CMK (cell line): ENCODE results near the gene NFIX.
A peak's percentile ranks its signal among the peaks of the same experiment; 100 is the strongest.
"Not testable (repeated sequence)": the region's sequence is repeated elsewhere in the genome, so short reads cannot be mapped to it uniquely, and the experiment has no call there.

ENCODE experiments used
- DNase-seq: peaks from one replicate; pipeline ENCODE4 v3.0.0-alpha.2; 2010; ENCODE audit warnings: low read depth

NFIX gene

DNA sequence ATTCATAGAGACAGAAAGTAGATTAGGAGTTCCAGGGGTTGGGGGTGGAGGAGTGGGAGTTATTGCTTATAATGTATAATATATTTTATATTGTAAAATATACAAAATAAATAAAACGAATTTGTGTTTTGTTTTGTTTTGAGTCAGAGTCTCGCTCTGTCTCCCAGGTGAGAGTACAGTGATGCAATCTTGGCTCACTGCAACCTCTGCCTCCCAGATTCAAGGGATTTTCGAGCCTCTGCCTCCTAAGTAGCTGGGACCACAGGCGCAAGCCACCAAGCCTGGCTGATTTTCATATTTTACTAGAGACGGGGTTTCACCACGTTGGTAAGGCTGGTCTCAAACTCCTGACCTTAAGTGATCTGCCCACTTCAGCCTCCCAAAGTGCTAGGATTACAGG is 35.8 kb upstream of the NFIX start:
- no peak for DNase-seq

DNA sequence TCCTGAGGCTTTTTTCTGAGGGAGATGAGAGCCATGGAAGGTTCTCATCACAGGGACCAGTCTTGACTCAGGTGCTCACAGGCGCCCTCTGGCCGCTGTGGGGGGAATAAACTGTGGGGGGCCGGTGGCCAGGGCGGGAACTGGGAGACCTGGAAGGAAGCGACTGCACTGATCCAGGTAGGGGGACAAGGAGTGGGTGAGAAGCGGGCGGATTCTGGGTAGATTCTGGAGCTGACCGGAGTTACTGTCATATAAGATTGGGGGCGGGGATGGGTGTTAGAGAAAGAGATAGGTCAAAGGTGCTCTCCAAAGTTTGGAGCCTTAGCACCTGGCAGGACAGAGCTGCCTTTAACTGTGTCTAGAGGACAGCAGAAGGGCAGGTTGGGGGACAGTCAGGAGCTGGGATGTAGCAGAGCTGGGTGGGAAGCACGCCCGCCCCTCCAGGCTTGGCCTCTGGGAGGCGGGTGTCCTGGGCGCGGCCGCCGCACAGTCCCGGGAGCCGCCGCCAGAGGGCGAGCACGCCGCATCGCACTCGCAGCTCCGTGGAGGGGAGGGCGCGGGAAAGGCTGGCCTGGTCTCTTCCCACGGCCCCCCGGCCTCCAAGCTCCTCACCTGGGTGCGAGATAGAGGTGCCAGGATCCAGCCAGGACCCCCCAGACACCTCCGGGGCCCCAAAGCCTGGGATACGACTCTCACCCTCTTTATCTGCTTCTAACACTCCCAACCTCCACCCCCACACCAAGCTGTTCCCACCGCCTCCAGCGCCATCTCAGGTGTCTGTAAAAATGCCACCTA is 30.1 kb upstream of the NFIX start:
- peak; percentile 58 for DNase-seq

DNA sequence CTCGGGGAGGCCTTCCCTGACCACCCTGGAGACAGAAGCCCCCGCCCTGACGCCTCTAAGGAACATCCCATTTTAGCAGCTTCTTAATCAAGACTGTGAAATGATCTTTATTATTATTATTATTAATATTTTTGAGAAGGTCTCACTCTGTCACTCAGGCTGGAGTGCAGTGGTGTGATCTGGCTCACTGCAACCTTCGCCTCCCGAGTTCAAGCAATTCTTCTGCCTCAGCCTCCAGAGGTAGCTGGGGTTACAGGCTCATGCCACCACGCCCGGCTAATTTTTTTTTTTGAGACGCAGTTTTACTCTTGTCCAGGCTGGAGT is 29.5 kb upstream of the NFIX start:
- DNase-seq: no peak

DNA sequence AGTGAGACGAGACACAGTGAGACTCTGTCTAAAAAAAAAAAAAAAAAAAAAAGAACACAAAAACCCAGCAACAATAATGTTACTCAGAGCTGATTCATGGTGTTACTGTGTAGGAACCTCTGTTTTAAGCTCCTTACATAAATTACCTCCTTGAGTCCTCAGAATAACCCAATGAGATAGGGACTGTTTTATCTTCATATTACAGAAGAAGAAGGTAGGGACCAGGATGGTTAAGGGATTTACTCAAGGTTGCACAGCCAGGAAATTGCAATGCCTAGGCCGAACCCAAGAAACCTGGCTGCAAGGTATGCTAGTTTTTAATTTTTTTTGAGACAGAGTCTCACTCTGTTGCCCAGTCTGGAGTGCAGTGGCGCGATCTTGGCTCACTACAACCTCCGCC is 27.4 kb upstream of the NFIX start:
- DNase-seq: no peak

DNA sequence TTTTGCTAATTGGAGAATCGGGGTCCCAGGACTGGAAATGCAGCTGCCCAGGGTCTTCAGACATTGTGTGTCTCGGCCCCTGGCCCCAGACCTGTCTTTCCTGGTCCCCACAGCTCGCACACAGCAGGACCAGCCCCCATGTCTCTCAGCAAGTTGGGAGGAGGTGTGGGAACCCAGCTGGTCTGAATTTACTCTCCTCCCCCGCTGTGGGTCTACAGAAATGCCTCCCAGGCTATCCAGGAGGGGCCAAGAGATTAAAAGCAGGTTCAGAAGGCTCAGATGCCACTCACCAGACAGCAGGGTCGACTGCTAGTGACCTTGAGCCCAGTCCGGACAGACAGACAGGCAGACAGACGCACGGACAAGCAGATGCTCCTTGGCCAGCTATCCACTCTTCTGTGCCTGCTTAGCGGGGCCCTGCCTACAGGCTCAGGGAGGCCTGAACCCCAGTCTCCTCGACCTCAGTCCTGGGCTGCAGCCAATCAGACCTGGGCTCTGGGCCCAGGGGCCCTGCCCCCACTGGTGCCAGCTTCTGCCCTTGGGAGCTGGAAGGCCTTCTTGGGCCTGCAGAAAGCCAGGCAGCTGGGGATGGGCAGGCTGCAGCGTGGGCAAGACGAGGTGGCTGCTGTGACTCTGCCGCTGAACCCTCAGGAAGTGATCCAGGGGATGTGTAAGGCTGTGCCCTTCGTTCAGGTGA is 25.8 kb upstream of the NFIX start, which contains the start of gene DAND5:
Gene DAND5 (plus strand): TSS at position 285 of the 697 bp plus-strand sequence. CDS start 85 bp downstream, at position 370.
- DNase-seq: no peak

DNA sequence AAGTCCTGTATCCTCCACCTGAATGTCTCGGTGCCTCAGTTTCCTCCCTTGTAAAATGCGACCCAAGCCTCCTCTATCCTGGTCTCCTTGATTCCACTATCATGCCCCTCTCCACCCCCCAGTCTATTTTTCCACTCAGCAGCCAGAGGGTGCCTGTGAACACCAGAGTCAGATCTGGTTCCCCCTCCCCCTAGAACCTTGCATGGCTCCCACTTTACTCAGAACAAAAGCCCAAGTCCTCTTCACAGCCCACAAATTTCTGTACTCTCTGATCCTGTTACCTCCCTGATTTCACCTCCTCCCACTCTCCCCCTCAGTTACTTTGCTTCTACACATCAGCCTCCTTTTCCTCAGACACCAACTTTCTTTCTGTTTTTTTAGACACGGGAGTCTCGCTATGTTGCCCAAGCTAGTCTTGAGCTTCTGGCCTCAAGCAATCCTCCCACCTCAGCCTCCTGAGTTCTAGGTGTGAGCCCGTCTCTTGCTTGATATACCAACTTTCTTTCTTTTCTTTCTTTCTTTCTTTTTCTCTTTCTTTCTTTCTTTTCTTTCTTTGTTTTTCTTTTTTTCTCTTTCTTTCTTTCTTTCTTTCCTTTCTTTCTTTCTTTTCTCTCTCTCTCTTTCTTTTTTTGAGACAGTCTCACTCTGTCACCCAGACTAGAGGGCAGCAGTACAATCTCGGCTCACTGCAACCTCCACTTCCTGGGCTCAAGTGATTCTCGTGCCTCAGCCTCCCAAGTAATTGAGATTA is 25.0 kb upstream of the NFIX start:
- DNase-seq: no peak

DNA sequence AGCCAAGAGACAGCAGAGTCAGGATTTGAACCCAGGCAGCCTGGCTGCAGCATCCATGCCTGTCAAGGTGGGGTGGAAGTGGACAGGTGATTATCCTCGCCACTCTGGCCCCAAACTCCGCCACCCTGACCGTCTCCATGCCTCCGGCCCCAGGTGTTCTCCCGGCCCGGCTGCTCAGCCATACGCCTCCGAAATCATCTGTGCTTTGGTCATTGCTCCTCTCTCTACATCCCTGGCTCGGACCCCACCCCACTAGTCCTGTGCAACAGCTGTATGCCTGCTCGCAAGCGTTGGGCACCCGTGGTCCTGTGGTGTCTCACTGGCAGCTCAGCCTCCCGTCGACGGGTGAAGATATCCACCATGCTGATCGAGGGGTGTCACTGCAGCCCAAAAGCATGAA is 22.0 kb upstream of the NFIX start:
- no peak for DNase-seq

DNA sequence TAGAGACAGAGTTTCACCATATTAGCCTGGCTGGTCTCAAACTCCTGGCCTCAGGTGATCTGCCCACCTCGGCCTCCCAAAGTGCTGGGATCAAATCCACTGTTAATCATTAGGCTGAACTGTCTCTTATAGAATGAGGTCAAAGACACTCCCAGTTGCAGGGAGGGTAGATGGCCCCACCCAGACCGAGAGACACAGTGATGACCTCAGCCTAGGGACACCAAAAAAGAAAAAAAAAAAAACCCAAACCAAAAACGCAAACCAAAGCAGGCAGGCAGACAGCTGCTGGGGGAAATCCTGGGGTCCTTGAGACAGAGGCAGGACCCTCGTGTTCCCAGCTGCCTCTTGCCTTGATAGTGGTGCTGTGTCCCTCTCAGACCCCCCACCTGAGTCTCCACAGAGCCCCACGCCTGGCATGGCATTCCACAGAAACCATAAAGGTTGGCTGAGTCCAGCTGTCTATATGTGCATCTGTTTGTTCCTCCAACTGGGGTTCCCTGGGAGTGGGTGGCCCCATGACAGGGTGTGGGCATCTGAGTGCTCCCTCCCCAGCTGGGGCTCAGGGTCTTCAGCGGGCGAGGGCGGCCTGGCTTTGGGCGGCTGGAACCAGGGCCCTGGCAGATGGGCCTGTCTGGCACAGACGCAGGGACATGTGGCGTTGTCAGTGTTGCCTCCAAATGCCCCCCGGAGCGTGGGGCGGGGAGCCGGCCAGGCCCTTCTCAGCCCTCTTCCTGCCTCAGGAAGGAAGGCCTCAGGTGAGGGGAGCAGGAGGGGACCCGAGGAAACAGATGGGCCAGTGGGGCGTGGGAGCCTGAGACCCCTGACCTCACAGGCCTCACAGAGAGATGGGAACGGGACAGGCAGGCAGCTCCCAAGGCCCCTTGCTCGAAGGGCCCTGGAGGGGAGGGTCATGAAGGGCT is 20.7 kb upstream of the NFIX start:
- DNase-seq: no peak

DNA sequence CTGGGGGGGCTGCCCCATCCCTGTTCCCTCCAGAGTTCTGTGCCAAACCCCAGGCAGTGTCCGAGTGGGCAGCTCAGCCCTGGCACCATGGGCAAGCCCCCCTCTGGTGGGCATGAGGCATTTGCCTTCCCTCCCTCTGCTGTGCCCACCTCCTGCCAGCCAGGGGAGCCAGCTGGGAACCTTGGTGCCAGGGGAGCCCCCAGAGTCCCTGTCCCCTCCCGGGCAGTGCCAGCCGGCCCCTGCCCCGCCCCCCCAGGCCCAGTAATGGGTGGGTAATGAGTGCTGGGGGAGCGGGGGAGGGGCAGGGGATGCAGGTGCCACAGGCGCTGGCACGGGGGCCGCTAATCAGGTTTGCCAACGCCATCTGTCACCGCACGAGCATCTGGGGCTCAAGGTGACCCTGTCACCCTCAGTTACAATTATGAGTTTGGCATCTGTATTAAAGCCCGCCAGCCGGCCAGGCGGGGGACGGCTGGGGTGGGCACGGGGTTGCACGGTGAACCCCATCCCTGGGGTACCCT is 20.0 kb upstream of the NFIX start:
- no peak for DNase-seq

DNA sequence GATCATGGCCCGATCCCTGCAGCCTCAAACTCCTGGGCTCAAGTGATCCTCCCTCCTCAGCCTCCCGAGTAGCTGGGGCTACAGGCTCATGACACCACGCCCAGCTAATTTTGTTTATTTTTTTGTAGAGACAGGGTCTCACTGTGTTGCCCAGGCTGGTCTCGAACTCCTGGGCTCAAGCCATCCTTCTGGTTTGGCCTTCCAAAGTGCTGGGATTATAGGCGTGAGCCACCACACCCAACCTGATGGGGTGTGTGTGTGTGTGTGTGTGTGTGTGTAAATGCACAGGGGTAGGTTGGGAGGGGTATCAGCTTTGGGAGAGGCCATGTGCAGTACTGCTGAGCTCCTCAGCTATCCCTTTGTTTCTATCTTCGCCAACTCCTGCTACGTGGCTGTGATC is 19.2 kb upstream of the NFIX start:
- DNase-seq: not testable (repeated sequence)

DNA sequence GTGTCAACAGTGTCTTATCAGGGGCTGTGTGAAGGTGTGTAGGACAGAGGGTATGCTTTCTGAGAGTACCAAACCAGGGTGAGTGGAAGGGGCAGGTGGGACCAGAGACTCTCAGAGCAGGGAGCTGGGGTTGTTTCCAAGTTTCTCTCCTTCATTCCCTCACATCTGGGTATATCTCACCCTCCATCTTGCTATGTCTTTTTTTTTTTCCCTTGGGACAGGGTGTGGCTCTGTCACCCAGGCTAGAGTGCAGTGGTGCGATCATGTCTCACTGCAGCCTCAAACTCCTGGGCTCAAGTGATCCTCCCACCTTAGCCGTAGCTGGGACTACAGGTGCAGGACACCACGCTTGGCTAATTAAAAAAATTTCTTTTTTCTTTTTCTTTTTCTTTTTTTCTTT is 15.3 kb upstream of the NFIX start:
- no peak for DNase-seq

DNA sequence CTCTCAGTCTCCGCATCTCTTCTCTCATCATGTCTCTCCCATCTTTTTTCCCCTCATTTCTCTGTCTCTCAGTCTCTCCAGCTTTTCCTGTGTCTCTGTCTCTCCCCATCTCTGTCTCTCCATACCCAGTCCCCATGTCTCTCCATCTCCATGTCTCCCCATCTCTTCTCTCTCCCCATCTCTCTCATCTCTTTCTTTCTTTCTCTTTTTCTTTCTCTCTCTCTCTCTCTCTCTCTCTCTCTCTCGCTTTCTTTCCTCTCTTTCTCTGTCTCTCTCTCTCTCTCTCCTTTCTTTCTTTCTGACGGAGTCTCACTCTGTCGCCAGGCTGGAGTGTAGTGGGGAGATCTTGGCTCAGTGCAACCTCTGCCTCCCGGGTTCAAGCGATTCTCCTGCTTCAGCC is 12.6 kb upstream of the NFIX start:
- no peak for DNase-seq

DNA sequence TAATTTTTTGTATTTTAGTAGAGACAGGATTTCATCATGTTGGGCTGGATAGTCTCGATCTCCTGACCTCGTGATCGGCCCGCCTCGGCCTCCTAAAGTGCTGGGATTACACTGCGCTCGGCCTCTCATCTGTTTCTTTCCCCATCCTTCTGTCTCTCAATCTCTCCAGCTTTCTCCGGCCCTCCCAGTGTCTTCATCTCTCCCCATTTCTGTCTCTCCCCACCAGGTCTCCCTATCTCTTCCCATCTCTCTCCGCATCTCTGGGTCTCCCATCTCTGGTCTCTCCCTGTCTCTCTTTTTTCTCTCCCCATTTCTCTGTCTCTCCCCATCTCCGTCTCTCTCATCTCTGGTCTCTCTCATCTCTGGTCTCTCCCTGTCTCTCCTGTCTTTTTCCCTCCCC is 12.2 kb upstream of the NFIX start:
- no peak for DNase-seq

DNA sequence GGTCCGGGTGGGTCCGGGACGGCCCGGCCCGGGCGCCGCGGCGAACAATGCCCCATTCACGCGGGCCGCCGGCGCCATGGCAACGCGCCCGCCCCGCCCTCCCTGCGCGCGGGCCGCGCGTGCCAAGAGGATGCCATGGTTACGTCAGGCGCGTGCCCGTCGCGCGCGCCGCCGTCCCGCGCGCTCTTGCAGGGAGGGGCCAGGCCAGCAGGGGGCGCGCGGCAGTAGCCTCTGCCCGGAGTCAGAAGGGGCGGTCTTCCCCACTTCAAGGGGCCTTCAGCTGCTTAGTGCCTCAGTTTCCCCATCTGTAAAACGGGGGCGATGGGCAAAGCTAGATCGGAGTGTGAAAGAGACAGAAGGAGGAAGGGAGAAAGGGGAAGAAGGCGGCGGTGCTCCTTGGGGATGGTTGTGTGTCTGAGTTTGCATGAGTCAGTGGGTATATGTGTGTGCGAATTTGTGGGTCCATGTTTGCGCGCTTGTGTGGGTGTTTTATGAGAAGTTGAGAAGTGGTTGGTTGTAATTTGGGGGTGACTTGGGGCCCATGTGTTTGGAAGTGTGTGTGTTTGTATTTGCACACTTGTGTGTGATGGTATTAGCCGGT is 11.6 kb upstream of the NFIX start:
- DNase-seq: peak; percentile 50

DNA sequence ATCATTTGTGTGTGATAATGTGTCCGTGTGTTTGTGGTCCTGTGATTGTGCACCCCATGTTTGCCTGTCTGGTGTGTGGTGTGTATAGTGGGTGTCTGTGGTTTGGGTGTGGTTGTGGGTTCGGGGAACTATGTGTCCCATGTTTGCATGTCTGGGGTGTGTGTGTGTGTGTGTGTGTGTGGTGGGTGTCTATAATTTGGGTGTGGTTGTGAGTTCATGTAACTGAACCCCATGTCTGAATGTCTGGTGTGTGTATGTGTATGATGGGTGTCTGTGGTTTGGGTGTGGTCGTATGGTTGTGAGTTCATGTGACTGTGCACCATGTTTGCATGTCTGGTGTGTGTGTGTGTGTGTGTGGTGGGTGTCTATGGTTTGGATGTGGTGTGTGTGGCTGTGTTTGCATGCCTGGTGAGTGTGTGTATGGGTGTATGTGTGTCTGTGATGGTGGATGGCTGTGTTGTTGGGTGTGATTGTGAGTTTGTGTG is 11.1 kb upstream of the NFIX start:
- DNase-seq: no peak

DNA sequence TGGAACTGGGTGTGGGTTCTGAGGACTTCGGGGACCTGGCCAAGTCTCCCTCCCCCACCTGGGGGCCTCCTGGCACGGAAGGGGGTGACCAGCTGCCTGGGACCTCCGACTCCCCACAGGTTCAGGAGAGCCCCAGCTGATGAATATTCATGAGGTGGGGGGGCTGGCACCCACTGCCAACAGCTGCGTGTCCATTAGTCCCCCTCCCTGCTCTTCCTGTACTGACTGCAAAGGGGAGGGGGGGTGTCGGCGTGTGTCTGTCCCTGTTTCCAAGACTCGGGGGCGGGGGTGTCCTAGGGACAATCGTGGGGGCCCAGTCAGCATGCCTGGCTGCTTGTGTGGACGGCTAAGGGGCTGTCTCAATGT is 10.6 kb upstream of the NFIX start:
- DNase-seq: no peak

DNA sequence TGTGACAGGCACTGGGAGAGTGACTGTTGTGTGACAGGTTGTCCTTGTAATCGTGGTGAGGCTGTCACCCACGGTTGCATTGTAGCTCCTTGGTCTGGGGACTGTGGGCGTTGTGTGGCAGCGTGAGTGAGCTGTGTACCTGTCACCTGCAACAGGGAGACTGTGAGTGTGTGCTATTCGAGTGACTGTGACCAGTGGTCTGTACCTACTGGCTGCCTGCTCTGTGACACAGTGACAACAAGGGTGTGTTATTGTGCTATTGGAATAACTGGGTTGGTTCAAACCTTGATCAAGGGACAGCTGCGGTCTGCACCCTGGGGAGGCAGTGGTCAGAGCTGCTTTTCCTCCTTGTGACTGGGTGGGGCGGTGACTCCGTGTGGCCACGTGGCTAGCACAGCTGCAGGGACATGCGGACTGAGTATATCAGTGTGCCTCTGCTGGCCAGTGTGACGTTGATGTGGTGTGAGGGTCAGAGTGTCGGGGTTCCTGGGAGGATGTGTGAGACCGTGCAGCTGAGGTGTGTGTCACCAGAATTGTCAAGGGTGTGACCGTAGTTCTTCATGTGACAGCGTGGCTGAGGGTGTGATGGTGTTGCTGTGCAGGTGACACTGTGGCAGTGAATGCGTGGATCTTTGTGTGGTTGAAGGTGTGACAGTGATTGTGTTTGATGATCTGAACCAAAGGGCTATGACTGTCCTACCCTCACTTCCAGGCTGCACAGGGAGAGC is 10.1 kb upstream of the NFIX start:
- DNase-seq: peak; percentile 55

DNA sequence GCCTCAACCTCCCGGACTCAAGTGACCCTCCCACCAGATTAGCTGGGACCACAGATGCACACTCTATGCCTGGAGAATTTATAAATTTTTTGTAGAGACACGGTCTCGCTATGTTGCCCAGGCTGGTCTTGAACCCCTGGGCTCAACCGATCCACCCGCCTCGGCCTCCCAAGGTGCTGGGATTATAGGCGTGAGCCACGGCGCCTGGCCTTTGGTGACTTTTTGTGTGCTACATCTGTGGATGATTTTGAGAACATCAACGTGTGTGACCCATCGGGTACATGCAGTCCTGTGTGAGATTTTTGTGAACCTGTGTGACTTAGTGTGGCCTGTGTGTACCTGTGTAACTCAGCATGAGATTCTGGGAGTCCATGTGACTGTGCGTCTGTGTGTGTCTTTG is 8.5 kb upstream of the NFIX start:
- no peak for DNase-seq

DNA sequence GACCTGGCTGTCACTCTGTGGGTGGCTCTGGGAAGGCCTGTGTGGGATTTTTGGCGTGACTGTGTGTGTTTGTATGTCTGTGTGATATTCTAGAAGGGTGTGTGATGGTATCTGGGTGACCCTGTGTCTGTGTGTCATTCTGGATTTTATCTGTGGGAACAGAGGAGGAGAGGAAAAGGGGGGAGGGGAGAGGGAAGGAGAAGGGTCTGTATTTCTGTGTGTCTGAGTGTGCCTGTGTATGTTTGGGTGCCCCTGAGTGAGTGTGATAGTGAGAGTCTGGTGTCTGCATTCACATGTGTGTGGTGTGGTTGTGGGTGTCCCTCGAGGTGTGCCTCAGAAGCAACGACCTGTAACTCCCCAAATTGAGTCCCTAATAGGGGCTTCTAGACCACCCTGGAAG is 8.1 kb upstream of the NFIX start:
- no peak for DNase-seq

DNA sequence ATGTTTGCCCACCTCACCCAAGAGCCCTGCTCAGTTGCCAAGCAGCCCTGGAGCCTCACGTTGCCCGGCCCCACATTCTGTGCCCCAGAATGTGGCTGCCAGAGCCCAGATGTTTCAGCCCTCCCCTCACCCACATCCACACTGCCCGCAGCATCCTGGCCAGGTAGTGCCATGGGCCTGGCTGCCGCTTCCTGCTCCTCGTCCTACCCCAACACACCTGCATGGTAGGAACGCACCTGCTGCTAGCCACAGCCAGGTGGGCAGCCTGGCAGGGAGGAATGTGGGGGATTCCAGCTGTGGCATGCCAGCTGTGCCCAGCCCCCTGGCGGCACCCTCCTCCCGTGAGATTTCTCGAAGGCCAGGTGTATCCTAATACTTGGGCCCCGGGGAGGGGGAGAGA is 7.5 kb upstream of the NFIX start:
- DNase-seq: no peak

DNA sequence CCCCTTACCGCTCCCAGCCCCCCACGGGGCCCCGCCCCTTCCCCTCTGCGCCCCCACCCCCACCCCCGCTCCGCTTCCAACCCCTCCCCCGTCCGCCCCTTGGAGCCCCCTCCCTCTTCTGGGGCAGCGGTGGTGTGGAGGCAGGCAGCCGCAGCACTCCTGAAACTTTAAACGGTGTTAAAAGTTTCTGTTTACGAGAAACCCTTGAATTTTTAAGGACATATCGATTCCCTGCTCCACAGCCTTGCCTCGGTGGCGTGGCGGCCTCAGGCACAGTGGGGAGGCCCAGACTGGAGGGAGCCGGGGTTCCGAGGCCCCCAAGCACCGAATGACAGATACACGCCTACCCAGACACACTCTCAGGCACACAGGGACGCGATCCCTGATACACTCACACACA is 4.8 kb upstream of the NFIX start:
- DNase-seq: no peak
